SK-N-SH (cell line): ENCODE measurements around the gene P2RX2. TPM values are rescaled to one million over a fixed set of nuclear protein-coding genes. Genes with fewer than 3 reads are reported as not detected.

Source experiments
- CTCF ChIA-PET: fragments of 300-600, 350-600 bp; formaldehyde crosslinking; extraction: SDS; loops from one replicate; lab custom pipeline; 2021; lab: Yijun Ruan, JAX
- POLR2A ChIA-PET: fragments of 350-600 bp; sonication (Branson Sonifier 250); formaldehyde crosslinking; extraction: SDS; loops from one replicate; lab custom pipeline; 2020; ENCODE audit warnings: antibody characterized with exemption, inconsistent platforms; lab: Yijun Ruan, JAX
- DNase-seq: peaks from one replicate; pipeline ENCODE4 v3.0.0; 2012
- H2AFZ ChIP-seq: fragments of 200-600 bp; sonication (generic); 2 replicates; pipeline ENCODE4 v1.8.1; 2016; ENCODE audit warnings: antibody characterized with exemption, mild to moderate bottlenecking, low read depth
- H3F3A ChIP-seq: fragments of 200-600 bp; sonication (generic); replicated peaks from 2 replicates; pipeline ENCODE3; 2016; ENCODE audit warnings: antibody characterized with exemption, mild to moderate bottlenecking; ENCODE audit not compliant: insufficient read depth
- H3K27ac ChIP-seq, 2 experiments: fragments of 200-500 bp in 1 of 2; fragments of 200-600 bp in 1 of 2; sonication (Bioruptor generic) in 1 of 2; sonication (generic), shearing (Covaris generic) in 1 of 2; 2 replicates each; pipeline versions ENCODE4 v1.5.1 to v1.6.1; 2014 to 2016; ENCODE audit warnings: low read depth in 2 of 2, inconsistent platforms in 1 of 2, low read length in 1 of 2, mild to moderate bottlenecking in 1 of 2, mixed read lengths in 1 of 2
- H3K27me3 ChIP-seq: fragments of 200-600 bp; sonication (generic), shearing (Covaris generic); 2 replicates; pipeline ENCODE4 v1.6.1; 2016; ENCODE audit warnings: mixed run types; ENCODE audit not compliant: insufficient read depth
- H3K36me3 ChIP-seq, 2 experiments: fragments of 200-500 bp in 1 of 2; fragments of 200-600 bp in 1 of 2; sonication (Bioruptor generic) in 1 of 2; sonication (generic) in 1 of 2; replicated peaks in 1 of 2; 2 replicates each; pipeline versions ENCODE3 to v1.5.1; 2014 to 2016; ENCODE audit warnings: low read length in 1 of 2, mild to moderate bottlenecking in 1 of 2; ENCODE audit not compliant: insufficient read depth in 2 of 2, control insufficient read depth in 1 of 2
- H3K4me1 ChIP-seq, 2 experiments: fragments of 200-500 bp in 1 of 2; fragments of 200-600 bp in 1 of 2; sonication (Bioruptor generic) in 1 of 2; sonication (generic), shearing (Covaris generic) in 1 of 2; 2 replicates each; pipeline versions ENCODE4 v1.5.1 to v1.6.1; 2014 to 2016; ENCODE audit warnings: low read depth in 1 of 2, low read length in 1 of 2, mixed run types in 1 of 2; ENCODE audit not compliant: insufficient read depth in 2 of 2, control insufficient read depth in 1 of 2
- H3K4me2 ChIP-seq: fragments of 200-600 bp; sonication (generic), shearing (Covaris generic); 2 replicates; pipeline ENCODE4 v1.6.1; 2017; ENCODE audit warnings: mixed run types
- H3K4me3 ChIP-seq, 2 experiments: fragments of 200-500 bp in 1 of 2; fragments of 200-600 bp in 1 of 2; sonication (Bioruptor generic) in 1 of 2; sonication (generic), shearing (Covaris generic) in 1 of 2; 2 replicates each; pipeline versions ENCODE4 v1.5.1 to v1.8.1; 2014 to 2016; ENCODE audit warnings: low read depth in 2 of 2, inconsistent platforms in 1 of 2, low read length in 1 of 2, mild to moderate bottlenecking in 1 of 2, mixed read lengths in 1 of 2, moderate library complexity in 1 of 2
- H3K79me2 ChIP-seq: fragments of 200-600 bp; sonication (generic); 2 replicates; pipeline ENCODE4 v1.8.1; 2017; ENCODE audit warnings: mild to moderate bottlenecking; ENCODE audit not compliant: insufficient read depth
- H3K9ac ChIP-seq: fragments of 200-600 bp; sonication (generic); 2 replicates; pipeline ENCODE4 v1.6.1; 2017; ENCODE audit warnings: mixed run types
- H3K9me2 ChIP-seq: fragments of 200-600 bp; sonication (generic); 2 replicates; pipeline ENCODE4 v1.6.1; 2017; ENCODE audit warnings: mixed run types
- H3K9me3 ChIP-seq: fragments of 200-600 bp; sonication (generic); 2 replicates; pipeline ENCODE4 v1.6.1; 2017; ENCODE audit warnings: mixed run types, mild to moderate bottlenecking, moderate library complexity
- H4K20me1 ChIP-seq: fragments of 200-600 bp; sonication (generic); 2 replicates; pipeline ENCODE4 v1.6.1; 2017; ENCODE audit warnings: mild to moderate bottlenecking, mixed run types; ENCODE audit not compliant: insufficient read depth
- CHD2 ChIP-seq: fragments of 150-350 bp; IDR thresholded peaks from 2 replicates; pipeline ENCODE4 v1.6.1; 2018; ENCODE audit warnings: low read length; ENCODE audit not compliant: partially characterized antibody
- CTCF ChIP-seq: fragments of 200-600 bp; sonication (generic); IDR thresholded peaks from 2 replicates; pipeline ENCODE4 v1.6.1; 2017; ENCODE audit warnings: antibody characterized with exemption, mild to moderate bottlenecking, moderate library complexity
- FOSL2 ChIP-seq: IDR thresholded peaks from 2 replicates; pipeline ENCODE4 v1.4.0; 2012; ENCODE audit warnings: low read depth, mild to moderate bottlenecking, moderate library complexity, borderline replicate concordance
- GABPA ChIP-seq: IDR thresholded peaks from 2 replicates; pipeline ENCODE4 v1.4.0; 2012; ENCODE audit warnings: low read depth, mild to moderate bottlenecking
- RCOR1 ChIP-seq: fragments of 150-350 bp; IDR thresholded peaks from 2 replicates; pipeline ENCODE4 v1.6.1; 2017; ENCODE audit warnings: antibody characterized with exemption, low read length
- SMC3 ChIP-seq: IDR thresholded peaks from 2 replicates; pipeline ENCODE4 v1.6.1; 2012; ENCODE audit warnings: low read depth, low read length, improper control_type of control experiment
- YY1 ChIP-seq: IDR thresholded peaks from 2 replicates; pipeline ENCODE4 v1.4.0; 2012; ENCODE audit warnings: low read depth, mild to moderate bottlenecking
- WGBS: methylation state at CpG from one replicate; pipeline ENCODE4 v1.1.6; 2017; ENCODE audit warnings: low lambda C conversion rate; 5-methylcytosine and 5-hydroxymethylcytosine counted together
- polyA plus RNA-seq, 3 experiments: library from polyadenylated mRNA; depleted of rRNA; stranded (reverse); fragments of >200 nt; gene quantifications; 2 replicates each; pipeline ENCODE4 v1.2.3, GENCODE V29; 2012
- TF ChIP-seq, protein P1 (sequence below): fragments of 150-350 bp; IDR thresholded peaks from 2 replicates; pipeline ENCODE4 v1.6.1; 2016; ENCODE audit warnings: mild to moderate bottlenecking, low read depth, low read length

The P2RX2 gene
- polyA plus RNA-seq, 1 of the 3 experiments (the other 2 are of a cell fraction) = 0.03 TPM

DNA sequence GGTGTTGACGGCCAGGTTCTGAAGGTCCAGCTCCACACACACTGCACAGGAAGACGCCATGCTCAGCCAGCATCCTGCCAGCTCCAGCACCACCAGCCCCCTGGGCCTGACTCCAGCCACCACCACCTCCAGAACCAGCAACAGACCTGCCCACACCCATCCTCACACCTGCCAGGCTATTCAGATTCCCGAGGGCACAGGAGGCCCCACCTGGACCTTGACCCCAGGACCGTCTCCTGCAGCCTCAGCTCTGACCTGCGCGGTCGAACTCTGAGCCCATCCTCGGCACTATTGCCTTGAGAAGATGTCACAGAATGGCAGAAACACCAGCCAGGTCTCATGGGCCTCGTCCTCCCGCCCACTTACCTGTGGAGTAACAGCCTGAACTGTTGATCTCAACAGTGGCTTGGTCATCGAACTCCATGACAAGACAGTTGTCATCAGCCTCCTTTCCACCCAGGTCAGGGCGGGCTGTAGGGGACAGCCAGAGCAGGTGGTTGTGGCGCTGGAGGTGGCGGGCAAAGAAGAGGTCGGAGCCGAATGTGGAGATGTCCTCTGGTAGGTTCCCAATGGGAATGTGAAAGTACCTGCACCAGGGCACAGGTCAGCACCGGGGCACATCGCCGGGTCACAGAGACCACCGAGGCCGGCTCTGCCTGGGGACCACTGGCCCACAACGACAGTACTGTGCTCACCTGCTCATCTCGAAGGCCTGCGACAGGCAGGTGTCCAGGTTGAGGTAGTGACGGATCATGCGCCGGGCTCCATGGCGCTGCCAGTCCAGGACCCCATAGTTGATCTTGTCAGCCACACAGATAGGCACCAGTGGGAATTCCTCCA, 23.5 kb downstream of the P2RX2 start:
- Histone ChIP-seq H2AFZ (no peak overlapping the region), H3K4me3 (no peak overlapping the region)
- no peak for DNase-seq
- TF ChIP-seq, protein P1, sequence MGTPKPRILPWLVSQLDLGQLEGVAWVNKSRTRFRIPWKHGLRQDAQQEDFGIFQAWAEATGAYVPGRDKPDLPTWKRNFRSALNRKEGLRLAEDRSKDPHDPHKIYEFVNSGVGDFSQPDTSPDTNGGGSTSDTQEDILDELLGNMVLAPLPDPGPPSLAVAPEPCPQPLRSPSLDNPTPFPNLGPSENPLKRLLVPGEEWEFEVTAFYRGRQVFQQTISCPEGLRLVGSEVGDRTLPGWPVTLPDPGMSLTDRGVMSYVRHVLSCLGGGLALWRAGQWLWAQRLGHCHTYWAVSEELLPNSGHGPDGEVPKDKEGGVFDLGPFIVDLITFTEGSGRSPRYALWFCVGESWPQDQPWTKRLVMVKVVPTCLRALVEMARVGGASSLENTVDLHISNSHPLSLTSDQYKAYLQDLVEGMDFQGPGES = no peak
- TF ChIP-seq, all 33 proteins: peak for 0
- POLR2A ChIA-PET = no interaction called here
- Histone ChIP-seq H3K27me3 (no peaks in the 10 kb centered on the region), H3K36me3 (peaks cover 4 to 14% of the 10 kb centered on the region in 2 experiments), H3K9ac (no peak overlapping the region), H3K9me3 (no peaks in the 10 kb centered on the region), H4K20me1 (no peaks in the 10 kb centered on the region), H3K79me2 (no peaks in the 10 kb centered on the region), H3K27ac (no peak overlapping the region), H3F3A (no peaks in the 10 kb centered on the region), H3K4me1 (no peaks in the 10 kb centered on the region), H3K4me2 (no peak overlapping the region), H3K9me2 (no peaks in the 10 kb centered on the region)
- 97% methylated on average over 19 of the region's 28 CpGs for WGBS
- CTCF ChIA-PET = interaction anchor here (0.9 kb wide), 1 partner anchor 21 kb away, joined by 3 read pairs; no protein-coding TSS in a partner anchor

GRCh38 chr12:132642846-132643835, 24.6 kb downstream of the P2RX2 start:
- TF ChIP-seq CHD2 (no peak), YY1 (no peak), SMC3 (no peak), GABPA (no peak), FOSL2 (no peak), RCOR1 (no peak), CTCF (no peak)
- WGBS = 92% methylated on average over 18 of the region's 30 CpGs
- ChIA-PET POLR2A (no interaction called here), CTCF (no interaction called here)
- no peak for DNase-seq
- Histone ChIP-seq H3K9me2 (no peaks in the 10 kb centered on the region), H3K27ac (no peak overlapping the region), H4K20me1 (no peaks in the 10 kb centered on the region), H3K27me3 (no peaks in the 10 kb centered on the region), H3F3A (no peaks in the 10 kb centered on the region), H3K4me1 (no peaks in the 10 kb centered on the region), H3K36me3 (peaks cover 4 to 15% of the 10 kb centered on the region in 2 experiments), H3K4me2 (no peak overlapping the region), H3K9ac (no peak overlapping the region), H2AFZ (no peak overlapping the region), H3K79me2 (no peaks in the 10 kb centered on the region), H3K9me3 (no peaks in the 10 kb centered on the region), H3K4me3 (no peak overlapping the region)
